SW480 (cell line): Measurements from ENCODE around the gene NME3.

ENCODE experiments used
- DNase-seq: peaks from one replicate; pipeline ENCODE4 v3.0.0-alpha.2; 2016; ENCODE audit warnings: low spot score

NME3 gene

GRCh38 chr16:1724491-1724890 is 46.9 kb downstream of the NME3 start:
- no peak for DNase-seq

DNA sequence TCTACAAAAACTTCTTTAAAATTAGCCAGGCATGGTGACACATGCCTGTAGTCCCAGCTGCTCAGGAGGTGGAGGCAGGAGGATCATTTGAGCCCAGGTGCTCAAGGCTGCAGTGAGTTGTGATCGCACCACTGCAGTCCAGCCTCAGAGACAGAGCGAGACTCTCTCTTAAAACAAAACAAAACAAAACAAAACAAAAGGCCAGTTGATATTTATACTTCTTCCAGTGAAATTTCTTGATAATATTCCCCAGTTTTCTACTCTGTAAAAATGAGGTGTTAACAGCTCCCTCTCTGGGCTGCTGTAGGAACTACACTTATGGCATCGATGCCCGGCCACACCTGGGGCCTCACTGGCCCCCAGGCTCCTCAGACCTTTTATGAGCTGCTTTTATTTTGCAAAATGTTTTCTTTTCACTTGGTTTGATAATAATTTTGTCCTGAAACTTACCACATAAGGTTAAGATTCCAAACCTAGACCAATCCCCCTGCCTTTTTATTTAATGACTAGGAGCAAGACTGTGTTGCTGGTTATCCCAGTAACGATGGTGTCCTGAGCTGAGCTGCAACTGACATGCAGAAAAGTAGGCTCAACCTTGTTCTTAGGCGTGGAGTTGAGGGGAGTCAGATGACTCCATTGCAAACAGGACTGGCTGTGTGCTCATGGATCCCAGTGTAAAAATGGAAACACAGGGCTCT is 47.7 kb downstream of the NME3 start:
- DNase-seq: no peak

DNA sequence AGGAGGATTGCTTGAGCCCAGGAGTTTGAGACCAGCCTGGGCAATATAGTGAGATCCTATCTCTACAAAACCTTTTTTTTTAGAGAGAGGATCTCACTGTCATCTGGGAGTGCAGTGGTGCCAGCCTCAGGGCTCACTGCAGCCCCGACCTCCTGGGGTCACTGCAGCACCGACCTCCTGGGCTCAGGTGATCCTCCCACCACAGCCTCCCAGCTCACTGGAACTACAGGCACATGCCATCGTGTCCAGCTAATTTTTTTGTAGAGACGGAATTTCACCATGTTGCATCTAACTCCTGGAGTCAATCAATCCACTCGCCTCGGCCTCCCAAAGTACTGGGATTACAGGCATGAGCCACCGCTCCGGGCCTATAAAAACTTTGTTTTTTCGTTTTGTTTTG is 50.0 kb downstream of the NME3 start:
- DNase-seq: no peak
